A673 (cell line): ENCODE data around the gene TRIM40.

ENCODE experiments used
- CTCF ChIP-seq: fragments of 300-800, 200-600 bp; sonication (generic); conservative IDR thresholded peaks from 2 replicates; pipeline ENCODE4 v1.5.1; 2017; ENCODE audit warnings: low read depth, mild to moderate bottlenecking, antibody characterized with exemption, low read length, moderate library complexity, mixed read lengths
- EZH2 ChIP-seq: fragments of 200-600 bp; sonication (generic); IDR thresholded peaks from 2 replicates; pipeline ENCODE4 v1.6.1; 2017; ENCODE audit warnings: borderline replicate concordance, low read depth, mild to moderate bottlenecking, mixed read lengths, antibody characterized with exemption, low read length; ENCODE audit not compliant: poor library complexity, severe bottlenecking

DNA sequence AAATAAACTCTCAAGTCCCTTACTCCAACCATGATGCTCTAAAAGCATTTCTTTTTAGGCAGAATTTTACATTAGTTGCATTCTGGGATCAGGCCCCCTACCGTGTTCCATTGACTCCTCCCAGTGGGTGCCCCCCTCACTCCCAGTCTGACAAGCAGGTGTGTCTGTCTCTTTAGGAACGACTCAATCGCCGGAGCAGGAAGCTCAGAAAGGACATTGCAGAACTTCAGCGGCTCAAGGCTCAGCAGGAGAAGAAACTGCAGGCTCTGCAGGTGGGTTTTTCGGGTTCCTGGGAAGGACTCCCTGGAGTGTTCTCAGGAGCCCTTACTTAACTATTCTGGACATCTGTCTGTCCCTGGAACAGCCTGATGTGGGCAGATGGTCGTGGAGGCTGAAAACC lies 9.9 kb downstream of the TRIM40 start:
- TF ChIP-seq CTCF (no peak), EZH2 (no peak)
